GM18861 (cell line): ENCODE data around the gene FUT4.
"Not testable (repeated sequence)": the region's sequence is repeated elsewhere in the genome, so short reads cannot be mapped to it uniquely, and the experiment has no call there.

Experiments used
- ATAC-seq: cut with Tn5 transposase; IDR thresholded peaks from one replicate; pipeline ENCODE4 v1.9.1; 2021; ENCODE audit not compliant: unreplicated experiment

The FUT4 gene

GRCh38 chr11:94563848-94564467, 20.2 kb downstream of the FUT4 start:
- no peak for ATAC-seq

- ATAC-seq: no peak
These were observed 23.5 kb downstream of the FUT4 start, which contains the start of gene PIWIL4 for GRCh38 chr11:94567181-94567670. Gene PIWIL4 (plus strand): TSS chr11:94567368. CDS start chr11:94567519, 151 bp downstream.

GRCh38 chr11:94568200-94568599, 24.5 kb downstream of the FUT4 start:
- no peak for ATAC-seq

GRCh38 chr11:94568717-94569116, 25.0 kb downstream of the FUT4 start:
- no peak for ATAC-seq

- not testable (repeated sequence) for ATAC-seq
These were observed 29.3 kb downstream of the FUT4 start for GRCh38 chr11:94572975-94573374.

GRCh38 chr11:94574193-94574961, 30.7 kb downstream of the FUT4 start:
- ATAC-seq: no peak

GRCh38 chr11:94576306-94576705, 32.6 kb downstream of the FUT4 start:
- no peak for ATAC-seq

GRCh38 chr11:94577841-94578240, 34.1 kb downstream of the FUT4 start:
- no peak for ATAC-seq

- ATAC-seq: no peak
These were observed 38.2 kb downstream of the FUT4 start for GRCh38 chr11:94581926-94582325.

- ATAC-seq: no peak
These were observed 39.6 kb downstream of the FUT4 start for GRCh38 chr11:94583213-94583865.

GRCh38 chr11:94583866-94584500, 40.3 kb downstream of the FUT4 start:
- ATAC-seq: peak; percentile 42

GRCh38 chr11:94584978-94585377, 41.3 kb downstream of the FUT4 start:
- ATAC-seq: no peak

- no peak for ATAC-seq
These were observed 41.7 kb downstream of the FUT4 start for GRCh38 chr11:94585399-94585798.

GRCh38 chr11:94586546-94586945, 42.8 kb downstream of the FUT4 start:
- no peak for ATAC-seq

- ATAC-seq: no peak
These were observed 43.3 kb downstream of the FUT4 start for GRCh38 chr11:94586978-94587377.

GRCh38 chr11:94588366-94588942, 44.7 kb downstream of the FUT4 start:
- ATAC-seq: no peak

GRCh38 chr11:94590352-94591041, 46.8 kb downstream of the FUT4 start:
- ATAC-seq: no peak

GRCh38 chr11:94593030-94593429, 49.3 kb downstream of the FUT4 start:
- ATAC-seq: peak; percentile 60

- peak; percentile 71 for ATAC-seq
These were observed 51.4 kb downstream of the FUT4 start for GRCh38 chr11:94595076-94595475.

GRCh38 chr11:94597896-94598295, 54.2 kb downstream of the FUT4 start:
- no peak for ATAC-seq
